K562 (cell line): ENCODE data around the gene PGF.

Source experiments
- GATAD2B ChIP-seq: fragments of 450-650 bp; IDR thresholded peaks from 2 replicates; pipeline ENCODE4 v1.6.1; 2017; ENCODE audit warnings: mild to moderate bottlenecking, borderline replicate concordance
- PBX2 ChIP-seq, 2 experiments: IDR thresholded peaks in 1 of 2; conservative IDR thresholded peaks in 1 of 2; 2 replicates each; pipeline ENCODE4 v1.6.1; 2016; ENCODE audit warnings: low read depth in 2 of 2, mild to moderate bottlenecking in 1 of 2, missing compliant biosample characterization in 1 of 2, missing genetic modification characterization in 1 of 2, moderate library complexity in 1 of 2
- PML ChIP-seq: IDR thresholded peaks from 2 replicates; pipeline ENCODE4 v1.6.1; 2012; ENCODE audit warnings: low read length, inconsistent platforms
- ZNF316 ChIP-seq: fragments of 450-650 bp; IDR thresholded peaks from 2 replicates; pipeline ENCODE4 v1.6.1; 2016

GRCh38 chr14:74974364-74975058 lies 19.1 kb upstream of the PGF start:
- TF ChIP-seq PML (no peak), PBX2 (CRISPR knock-in tag; IDR thresholded peaks at IDR 0.05; ENCODE audit: low read depth) (no peak), PBX2 (tag; conservative IDR thresholded peaks at IDR 0.05; ENCODE audit: low read depth) (no peak), GATAD2B (no peak), ZNF316 (no peak)
